GM18861 (cell line): ENCODE data around the gene SLC39A11.
"Not testable (repeated sequence)": the region's sequence is repeated elsewhere in the genome, so short reads cannot be mapped to it uniquely, and the experiment has no call there.

Experiments used
- ATAC-seq: cut with Tn5 transposase; IDR thresholded peaks from one replicate; pipeline ENCODE4 v1.9.1; 2021; ENCODE audit not compliant: unreplicated experiment

The SLC39A11 gene

GRCh38 chr17:72806011-72806410 lies 286.5 kb downstream of the SLC39A11 start:
- no peak for ATAC-seq

DNA sequence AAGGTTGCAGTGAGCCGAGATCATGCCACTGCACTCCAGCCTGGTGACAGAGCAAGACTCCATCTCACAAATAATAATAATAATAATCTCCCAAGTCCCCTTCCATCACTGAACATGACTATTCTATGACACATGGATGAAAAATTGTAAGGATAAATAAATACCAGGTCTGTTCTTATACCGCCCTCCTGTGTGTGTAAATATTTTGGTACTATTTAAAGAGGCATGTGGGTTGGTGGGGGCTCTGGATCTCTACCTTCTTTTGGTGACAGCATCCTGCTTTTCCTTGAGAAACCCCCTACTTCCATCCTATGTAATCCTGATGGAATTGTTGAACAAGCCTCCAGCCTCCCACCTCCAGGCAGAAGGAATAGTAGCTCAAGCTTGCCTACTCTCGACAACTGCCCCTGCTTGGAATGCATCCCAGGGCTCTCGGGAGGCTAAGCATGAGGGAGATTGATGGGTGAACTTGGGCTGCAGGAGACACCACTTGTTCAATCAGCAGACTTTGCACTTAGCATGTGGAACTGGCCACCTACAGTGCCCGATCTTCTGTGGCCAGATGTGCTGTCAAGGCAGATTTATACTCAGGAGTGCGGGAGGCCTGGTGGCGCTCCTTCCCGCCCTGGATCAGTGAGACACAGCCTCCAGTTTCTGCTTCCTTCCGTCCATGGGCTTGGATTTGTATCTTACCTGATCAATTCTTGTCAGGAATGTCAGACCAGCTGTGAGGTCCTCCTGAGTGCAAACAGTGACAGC lies 287.4 kb downstream of the SLC39A11 start:
- no peak for ATAC-seq

DNA sequence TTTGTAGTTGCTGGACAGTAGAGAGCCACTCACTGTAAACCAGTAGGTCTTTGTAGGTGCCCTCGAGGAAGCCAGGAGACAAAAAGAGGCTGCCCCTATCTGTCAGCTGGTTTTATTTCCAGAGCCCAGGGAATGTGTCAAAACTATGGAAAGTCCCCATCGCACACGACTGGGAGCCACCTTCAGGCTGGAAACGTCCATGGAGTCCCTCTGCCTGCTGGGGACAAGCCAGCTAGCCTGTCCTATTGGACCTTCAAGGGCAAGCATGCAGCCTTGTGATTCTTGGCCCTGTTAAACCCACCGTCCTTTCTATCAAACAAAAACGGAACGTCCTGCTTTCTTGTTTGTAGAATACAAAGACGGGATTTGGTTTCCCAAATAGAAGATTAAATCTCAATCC lies 289.8 kb downstream of the SLC39A11 start:
- no peak for ATAC-seq

- no peak for ATAC-seq
Measured at GRCh38 chr17:72797142-72797541, 295.3 kb downstream of the SLC39A11 start.

- ATAC-seq, result no peak
Measured at GRCh38 chr17:72795941-72796340, 296.5 kb downstream of the SLC39A11 start.

DNA sequence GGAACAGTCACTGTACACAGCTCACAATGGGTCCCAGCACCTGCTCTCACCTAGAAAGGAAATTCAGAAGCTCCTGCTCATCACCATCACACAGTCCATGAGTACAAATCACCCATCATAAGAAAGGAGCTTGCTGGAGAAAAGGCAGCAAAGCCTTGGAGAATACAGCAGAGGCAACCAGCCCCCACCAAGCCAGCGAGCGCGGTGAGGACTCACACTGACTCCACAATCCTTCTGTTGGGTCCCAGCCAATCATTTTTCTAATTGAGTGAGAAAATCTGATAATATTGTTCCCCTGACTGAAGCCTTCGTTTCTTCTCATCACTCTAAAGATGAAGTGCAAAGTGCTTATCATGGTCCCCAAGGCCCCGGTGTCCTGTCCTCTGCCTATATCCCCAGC lies 298.3 kb downstream of the SLC39A11 start:
- ATAC-seq, result no peak

- no peak for ATAC-seq
Measured at GRCh38 chr17:72792771-72793170, 299.7 kb downstream of the SLC39A11 start.

DNA sequence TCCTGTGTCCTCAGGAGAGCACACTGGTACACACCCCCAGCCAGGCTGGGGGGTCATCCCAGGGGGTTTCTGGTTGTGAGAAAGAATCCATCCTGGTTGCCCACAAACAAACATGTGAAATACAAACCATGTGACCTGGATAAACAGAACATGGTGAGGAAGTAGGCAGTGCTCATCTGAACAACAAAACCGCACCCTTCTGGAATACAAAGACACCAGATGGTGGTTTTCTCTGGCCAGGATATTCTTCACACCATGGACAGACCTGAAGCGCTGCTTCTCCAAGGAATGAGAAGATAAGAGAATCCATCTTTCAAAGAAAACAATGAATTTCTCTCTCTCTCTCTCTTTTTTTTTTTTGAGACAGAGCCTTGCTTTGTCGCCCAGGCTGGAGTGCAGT lies 302.3 kb downstream of the SLC39A11 start:
- no peak for ATAC-seq

GRCh38 chr17:72789711-72790110 lies 302.8 kb downstream of the SLC39A11 start:
- ATAC-seq, result no peak

DNA sequence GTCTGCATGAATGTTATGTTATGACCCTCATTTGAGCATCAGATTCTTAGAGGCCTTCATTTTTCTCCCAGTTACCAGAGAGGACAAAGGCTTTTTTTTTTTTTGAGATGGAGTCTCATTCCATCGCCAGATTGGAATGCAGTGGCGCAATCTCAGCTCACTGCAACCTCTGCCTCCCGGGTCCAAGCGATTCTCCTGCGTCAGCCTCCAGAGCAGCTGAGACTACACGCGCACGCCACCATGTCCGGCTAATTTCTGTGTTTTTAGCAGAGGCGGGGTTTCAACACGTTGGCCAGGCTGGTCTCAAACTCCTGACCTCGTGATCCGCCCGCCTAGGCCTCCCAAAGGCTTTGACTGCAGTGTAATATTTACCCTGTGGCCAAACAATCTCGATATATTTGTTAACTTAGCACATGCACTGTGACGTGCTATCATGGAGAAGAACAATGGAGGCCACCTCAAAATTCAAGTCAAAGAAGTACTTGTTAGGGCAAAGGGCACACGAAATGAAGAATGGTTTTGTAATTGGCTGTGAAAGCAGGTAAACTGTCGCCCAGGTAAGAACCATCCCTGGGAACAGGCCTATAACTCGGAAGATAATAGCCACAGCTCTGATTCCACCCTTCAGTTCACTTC lies 303.4 kb downstream of the SLC39A11 start:
- ATAC-seq, result no peak

DNA sequence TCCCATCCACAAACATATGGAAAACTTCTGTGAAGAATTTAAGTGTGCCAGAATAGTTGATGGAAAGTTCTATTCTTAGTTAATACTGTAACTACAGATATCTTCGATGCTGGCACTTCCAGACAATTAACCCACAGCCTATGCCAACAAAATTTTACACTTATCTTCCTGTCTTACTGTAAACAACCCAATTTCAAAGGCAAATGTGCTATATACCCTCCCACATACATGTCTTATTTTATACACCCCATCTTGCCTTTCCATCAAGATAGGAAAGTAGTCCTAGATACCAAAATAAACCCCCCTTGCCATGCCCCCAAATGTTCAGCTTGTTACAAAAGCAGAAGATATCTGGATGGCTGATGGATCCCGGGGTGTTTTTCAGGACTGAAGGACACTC lies 306.3 kb downstream of the SLC39A11 start:
- no peak for ATAC-seq

GRCh38 chr17:72782985-72783701 lies 309.3 kb downstream of the SLC39A11 start:
- ATAC-seq, result no peak

- ATAC-seq, result not testable (repeated sequence)
Measured at GRCh38 chr17:72782437-72782836, 310.1 kb downstream of the SLC39A11 start.

- ATAC-seq, result no peak
Measured at GRCh38 chr17:72778169-72779151, 314.0 kb downstream of the SLC39A11 start.

GRCh38 chr17:72775919-72776318 lies 316.6 kb downstream of the SLC39A11 start:
- no peak for ATAC-seq

DNA sequence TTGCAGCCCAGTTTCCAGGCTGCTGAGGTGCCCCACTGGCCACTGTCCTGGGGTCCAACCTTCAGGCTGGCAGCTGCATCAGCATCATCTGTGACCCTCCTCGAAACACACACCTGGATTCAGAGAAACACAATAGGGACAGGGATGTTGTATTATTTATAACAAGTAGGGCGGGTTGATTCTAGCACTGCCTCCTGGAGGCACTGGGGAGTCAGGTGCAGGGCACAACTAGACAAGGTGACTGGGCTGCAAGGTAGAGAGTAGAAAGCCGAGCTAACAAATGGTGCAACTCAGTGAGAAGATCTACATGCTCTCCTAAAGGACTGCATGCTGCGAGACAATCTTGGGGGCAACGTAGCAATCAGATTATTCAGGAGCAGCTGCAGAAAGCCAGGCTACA lies 317.3 kb downstream of the SLC39A11 start:
- ATAC-seq, result no peak

DNA sequence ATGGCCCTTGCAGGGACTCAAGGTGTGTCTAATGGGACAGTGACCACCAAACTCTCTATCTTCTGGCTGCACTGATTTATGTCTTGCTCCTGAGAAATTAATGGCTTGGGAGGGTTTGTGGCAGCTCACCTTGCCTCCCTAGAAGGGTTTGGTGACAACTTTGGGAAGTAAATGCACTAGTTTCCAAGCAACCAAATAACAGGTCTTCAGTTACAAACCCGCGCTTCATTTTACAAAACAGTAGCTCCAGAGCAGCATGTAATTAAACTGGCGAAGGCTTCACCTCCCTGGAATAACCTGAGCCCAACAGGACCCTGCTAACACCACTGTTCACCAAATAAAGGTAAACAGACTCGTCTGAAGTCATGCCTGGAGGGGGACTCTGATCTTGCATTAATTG lies 318.3 kb downstream of the SLC39A11 start:
- ATAC-seq, result no peak

DNA sequence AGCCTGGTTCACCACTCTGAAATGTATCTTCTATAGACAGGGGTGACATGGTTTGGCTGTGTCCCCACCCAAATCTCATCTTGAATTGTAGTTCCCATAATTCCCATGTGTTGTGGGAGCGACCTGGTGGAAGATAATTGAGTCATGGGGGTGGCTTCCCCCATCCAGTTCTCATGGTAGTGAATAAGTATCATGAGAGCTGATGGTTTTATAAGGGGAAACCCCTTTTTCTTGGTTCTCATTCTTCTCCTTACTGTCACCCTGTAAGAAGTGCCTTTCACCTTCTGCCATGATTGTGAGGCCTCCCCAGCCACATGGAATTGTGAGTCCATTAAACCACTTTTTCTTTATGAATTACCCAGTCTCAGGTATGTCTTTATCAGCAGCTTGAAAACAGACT lies 319.3 kb downstream of the SLC39A11 start:
- ATAC-seq, result not testable (repeated sequence)

DNA sequence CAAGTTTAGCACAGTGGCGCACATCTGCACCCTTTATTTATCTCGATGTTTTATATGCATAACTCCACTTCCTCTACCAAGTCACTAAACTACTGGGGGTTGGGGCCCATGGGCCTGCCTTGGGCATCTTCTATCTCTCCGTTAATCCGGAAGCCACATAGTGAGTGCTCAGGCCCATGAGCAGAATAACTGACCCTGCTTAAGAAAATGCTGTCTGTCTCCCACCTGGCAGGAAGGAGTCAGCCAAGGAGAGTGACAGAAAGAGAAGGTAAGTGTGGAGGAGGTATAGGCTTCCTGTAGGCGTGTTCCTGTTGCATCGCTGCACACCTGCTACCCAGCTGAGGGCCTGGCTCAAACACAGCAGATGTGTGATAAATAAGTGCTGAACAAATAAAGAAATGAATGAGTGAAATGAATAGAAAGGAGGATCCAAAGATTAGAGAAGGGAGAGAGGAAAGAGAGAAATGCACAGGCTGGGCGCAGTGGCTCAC lies 320.1 kb downstream of the SLC39A11 start:
- ATAC-seq, result no peak

DNA sequence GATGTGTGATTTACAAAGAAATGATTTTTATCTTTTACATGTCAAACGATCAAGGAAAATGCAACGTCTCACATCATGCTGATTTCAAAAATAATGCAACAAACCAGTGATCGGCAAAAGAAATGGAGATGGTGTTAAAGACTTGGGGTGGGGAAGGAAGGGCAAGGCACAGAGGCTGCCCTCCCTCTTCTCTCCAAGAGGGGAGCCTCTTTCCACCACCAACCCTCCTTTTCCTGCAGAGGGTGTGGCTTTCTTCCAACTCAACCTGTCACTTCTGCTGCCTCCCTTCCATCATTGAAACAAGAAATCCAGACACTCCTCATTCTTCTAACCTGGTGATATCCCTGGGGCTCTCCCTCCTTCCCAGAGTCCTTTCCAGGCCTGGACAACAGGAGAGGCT lies 320.8 kb downstream of the SLC39A11 start:
- no peak for ATAC-seq
